Inferior parietal cortex (tissue), 1 donor: ENCODE data around the gene MRGPRD.
"Not testable (repeated sequence)": the region's sequence is repeated elsewhere in the genome, so short reads cannot be mapped to it uniquely, and the experiment has no call there.

Source experiments
- DNase-seq: peaks from one replicate; pipeline ENCODE4 v3.0.0-alpha.2; 2016; ENCODE audit errors: extremely low spot score

Gene MRGPRD

DNA sequence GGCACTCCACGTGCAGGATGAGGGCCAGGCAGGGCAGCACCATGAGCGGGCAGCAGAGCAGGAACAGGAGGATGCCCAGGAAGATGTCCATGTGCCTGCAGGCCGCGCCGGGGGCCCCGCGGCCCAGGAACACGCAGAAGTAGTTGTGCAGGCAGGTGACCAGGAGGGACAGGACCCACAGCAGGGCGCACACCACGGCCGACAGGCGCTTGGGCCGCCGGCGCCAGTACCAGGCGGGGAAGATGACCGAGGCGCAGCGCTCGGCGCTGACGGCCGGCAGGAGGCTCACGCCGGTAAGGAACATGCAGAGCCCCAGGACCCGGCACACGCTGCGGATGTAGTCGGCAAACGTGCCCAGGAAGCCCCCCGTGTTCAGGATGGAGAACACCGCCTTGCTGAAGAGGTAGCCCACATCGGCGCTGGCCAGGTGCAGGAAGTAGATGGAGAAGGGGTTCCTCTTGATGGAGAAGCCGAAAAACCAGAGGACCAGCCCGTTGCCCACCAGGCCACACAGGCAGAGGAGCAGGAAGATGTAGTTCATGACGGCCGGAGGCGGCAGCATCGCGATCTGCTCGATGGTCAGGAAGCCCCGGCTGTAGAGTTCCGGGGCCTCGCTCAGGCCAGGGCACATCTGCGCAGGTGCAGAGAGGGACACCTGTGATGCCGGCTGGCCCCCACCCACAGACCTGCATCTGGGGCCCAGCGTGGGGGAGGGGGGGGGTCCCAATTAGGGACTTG lies 25.0 kb upstream of the MRGPRD start:
- DNase-seq: no peak

DNA sequence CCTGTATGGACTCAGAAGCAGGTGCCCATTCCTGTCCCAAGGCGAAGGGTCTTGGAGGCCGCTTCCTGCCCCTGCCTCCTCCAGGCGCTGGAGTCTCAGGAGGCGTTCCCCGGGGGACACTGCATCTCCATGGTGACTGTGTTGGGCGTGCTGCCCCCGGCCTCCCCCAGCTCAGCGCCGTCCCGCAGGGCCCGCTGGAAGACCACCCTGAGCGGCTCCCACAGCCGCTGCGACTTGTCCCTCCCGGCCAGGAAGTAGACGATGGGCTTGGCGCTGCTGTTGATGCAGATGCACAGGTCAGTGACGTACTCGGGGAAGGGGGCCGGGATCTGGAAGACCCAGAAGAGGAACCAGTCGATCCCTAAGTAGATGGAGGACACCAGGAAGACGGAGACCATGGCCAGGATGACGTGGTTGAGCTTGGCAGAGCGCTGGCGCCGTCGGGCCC lies 24.4 kb upstream of the MRGPRD start:
- no peak for DNase-seq

- no peak for DNase-seq
Measured at GRCh38 chr11:69004411-69005182, 23.8 kb upstream of the MRGPRD start.

- no peak for DNase-seq
Measured at GRCh38 chr11:69003866-69004367, 23.1 kb upstream of the MRGPRD start.

- no peak for DNase-seq
Measured at GRCh38 chr11:69003301-69003865, 22.6 kb upstream of the MRGPRD start.

GRCh38 chr11:69002570-69003231 lies 21.9 kb upstream of the MRGPRD start:
- DNase-seq: no peak

DNA sequence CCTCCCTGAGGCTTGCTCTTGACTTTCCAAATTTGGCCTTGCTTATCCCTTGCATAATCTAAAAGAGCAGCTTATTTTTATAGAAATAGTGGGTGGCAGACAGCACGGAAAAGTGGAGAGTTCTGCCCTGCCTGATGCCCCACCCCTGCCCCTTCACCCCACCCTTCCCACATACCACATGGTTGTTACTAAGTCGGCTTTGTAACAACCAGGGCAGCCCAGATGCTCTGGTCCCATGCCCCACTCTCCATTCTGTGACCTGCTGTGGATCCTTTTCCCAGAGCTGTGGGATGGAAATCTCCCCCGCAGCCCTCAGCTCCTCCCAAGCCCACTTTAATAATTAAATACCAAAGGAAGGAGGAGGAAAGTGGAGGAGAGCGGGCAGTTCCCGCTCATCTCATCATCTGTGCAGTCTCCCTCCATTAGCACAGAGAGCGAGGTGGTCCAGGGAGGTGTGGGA lies 21.4 kb upstream of the MRGPRD start:
- DNase-seq: no peak

- DNase-seq: no peak
Measured at GRCh38 chr11:69001243-69002081, 20.7 kb upstream of the MRGPRD start.

DNA sequence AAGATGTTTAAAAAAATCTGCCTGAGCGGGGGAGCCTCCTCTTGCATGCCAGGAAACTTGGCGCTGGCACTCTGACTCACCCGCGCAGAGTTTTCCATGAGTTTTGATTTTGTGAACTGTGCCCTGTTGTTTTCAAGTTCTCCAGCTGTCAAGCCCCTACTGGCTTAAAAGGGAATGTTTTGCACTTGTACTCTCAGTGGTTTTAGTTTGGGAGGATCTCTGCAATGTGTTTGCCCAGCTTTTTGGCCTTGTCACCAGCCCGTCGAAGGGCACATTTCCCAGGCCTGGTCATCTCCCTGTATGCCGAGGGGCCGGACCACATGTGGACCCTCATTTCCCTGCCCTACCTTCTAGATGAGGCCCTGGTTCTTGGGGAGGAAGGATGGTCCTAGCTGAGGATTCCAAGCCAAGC lies 20.1 kb upstream of the MRGPRD start:
- DNase-seq: no peak

- DNase-seq: no peak
Measured at GRCh38 chr11:69000391-69000790, 19.6 kb upstream of the MRGPRD start.

- not testable (repeated sequence) for DNase-seq
Measured at GRCh38 chr11:68999748-69000355, 19.1 kb upstream of the MRGPRD start.

- DNase-seq: no peak
Measured at GRCh38 chr11:68999093-68999747, 18.4 kb upstream of the MRGPRD start.

- no peak for DNase-seq
Measured at GRCh38 chr11:68998390-68998911, 17.7 kb upstream of the MRGPRD start.

DNA sequence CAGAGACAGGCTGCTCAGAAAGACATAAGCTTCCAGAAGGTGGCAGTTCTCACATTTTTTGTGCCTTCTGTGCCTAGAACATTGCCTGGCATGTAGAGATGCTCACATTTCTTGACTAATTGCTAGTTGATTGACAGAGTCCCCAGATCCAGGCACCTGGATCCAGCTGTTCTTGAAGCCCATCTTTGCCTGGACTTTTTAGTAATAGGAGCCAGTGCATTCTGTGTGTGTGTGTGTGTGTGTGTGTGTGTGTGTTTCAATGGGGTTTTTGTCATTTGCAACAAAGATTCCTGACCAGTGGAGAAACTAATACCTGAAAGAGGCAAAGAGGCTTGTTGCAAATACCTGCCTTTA lies 17.2 kb upstream of the MRGPRD start:
- no peak for DNase-seq

DNA sequence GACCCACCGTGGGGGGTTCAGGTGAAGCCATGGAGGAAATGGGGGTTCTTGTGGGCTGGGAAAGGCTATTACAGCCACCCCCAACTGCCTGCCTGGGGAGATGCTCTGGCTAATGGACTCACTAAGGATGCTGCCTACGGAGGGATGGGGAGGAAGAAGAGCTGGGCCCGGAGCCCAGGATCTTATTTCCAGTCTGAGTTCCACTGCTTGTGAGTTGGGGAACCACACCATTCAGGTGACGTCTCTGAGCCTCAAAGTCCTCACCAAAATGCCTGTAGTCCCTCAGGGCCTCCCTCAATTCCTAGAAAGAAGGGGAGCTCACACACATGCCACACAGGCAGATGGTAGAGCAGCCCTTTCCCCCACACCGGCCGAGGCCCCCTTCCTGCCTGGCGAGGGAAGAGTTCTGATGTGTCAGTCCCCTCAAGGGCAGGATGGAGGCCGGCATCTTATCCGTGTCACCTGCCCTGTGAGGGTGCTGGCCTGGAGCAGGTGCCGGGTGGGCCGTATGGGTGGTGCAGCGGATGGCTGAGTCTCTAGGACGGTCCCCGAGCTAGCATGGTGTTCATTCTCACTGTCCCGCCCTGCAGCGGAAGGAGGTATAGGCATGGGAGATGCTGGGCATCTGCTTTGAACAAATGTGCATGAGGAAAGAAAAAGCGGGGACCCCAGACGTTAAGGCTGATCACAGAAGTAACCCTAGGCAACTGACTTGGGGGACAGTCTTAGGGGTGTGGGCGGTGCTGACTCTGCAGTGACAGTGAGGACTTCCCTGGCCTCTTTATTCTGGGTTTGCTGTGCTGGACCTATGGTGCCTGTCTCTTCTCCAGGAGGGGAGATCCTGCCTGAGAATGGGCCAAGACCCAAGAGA lies 16.6 kb upstream of the MRGPRD start:
- no peak for DNase-seq

- no peak for DNase-seq
Measured at GRCh38 chr11:68996376-68997123, 15.8 kb upstream of the MRGPRD start.

DNA sequence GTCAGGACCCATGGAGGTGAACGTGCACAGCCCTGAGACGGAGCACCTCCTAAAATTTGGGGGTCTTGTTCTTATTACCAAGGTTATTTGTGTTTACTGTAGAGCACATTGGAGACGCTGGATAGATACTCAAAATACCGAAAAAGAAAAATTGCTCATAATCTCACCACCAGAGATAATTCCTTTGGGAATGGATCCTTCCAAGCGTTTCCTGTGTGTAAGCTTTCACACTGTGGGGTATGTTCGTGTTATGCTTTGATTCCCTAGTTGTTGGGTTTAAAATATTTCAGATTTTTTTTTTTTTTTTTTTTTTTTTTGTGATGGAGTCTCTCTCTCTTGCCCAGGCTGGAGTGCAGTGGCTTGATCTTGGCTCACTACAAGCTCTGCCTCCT lies 14.1 kb upstream of the MRGPRD start:
- no peak for DNase-seq
